Heart right ventricle (tissue), 16 donors: Measurements from ENCODE around the gene C2CD2. TPM values are rescaled to one million over a fixed set of nuclear protein-coding genes. Genes with fewer than 3 reads are reported as not detected.

ENCODE experiments used
- ATAC-seq, 8 donors: fragments of 200-7000 bp; cut with Tn5 transposase; one replicate each; pipeline ENCODE4 v1.9.1; 2020; ENCODE audit warnings: mild to moderate bottlenecking in 8 of 8, moderate library complexity in 8 of 8, moderate number of reproducible peaks in 1 of 8
- DNase-seq, 2 donors: peaks; one replicate each; pipeline ENCODE4 v3.0.0-alpha.2; 2020
- H3K27ac ChIP-seq, 10 donors: fragments of 200-600 bp; sonication (generic) in 2 of 10; one replicate each; pipeline versions ENCODE4 v1.5.0 to v1.8.0; 2020 to 2022; ENCODE audit warnings: mild to moderate bottlenecking in 3 of 10
- H3K27me3 ChIP-seq, 7 donors: fragments of 200-600 bp; one replicate each; pipeline ENCODE4 v1.8.0; 2021 to 2022; ENCODE audit warnings: mild to moderate bottlenecking in 2 of 7
- H3K36me3 ChIP-seq, 9 donors: fragments of 200-600 bp; sonication (generic) in 1 of 9; one replicate each; pipeline versions ENCODE4 v1.5.0 to v1.8.0; 2020 to 2022; ENCODE audit warnings: mild to moderate bottlenecking in 2 of 9
- H3K4me1 ChIP-seq, 9 donors: fragments of 200-600 bp; sonication (generic) in 1 of 9; one replicate each; pipeline versions ENCODE4 v1.5.0 to v1.8.0; 2020 to 2022; ENCODE audit warnings: mild to moderate bottlenecking in 4 of 9
- H3K4me3 ChIP-seq, 10 donors: fragments of 200-600 bp; sonication (generic) in 2 of 10; one replicate each; pipeline versions ENCODE4 v1.5.0 to v1.8.0; 2020 to 2022; ENCODE audit warnings: mild to moderate bottlenecking in 7 of 10, moderate library complexity in 2 of 10
- H3K9me3 ChIP-seq, 11 donors: fragments of 200-600 bp in 10 of 11; sonication (generic) in 2 of 11; one replicate each; pipeline versions ENCODE4 v1.5.0 to v1.8.0; 2013 to 2022; ENCODE audit warnings: mild to moderate bottlenecking in 2 of 11, control low read depth in 1 of 11, moderate library complexity in 1 of 11
- CTCF ChIP-seq, 9 donors: fragments of 200-600 bp; sonication (generic) in 2 of 9; IDR thresholded peaks; one replicate each; pipeline versions ENCODE4 v1.5.0 to v1.8.0; 2021 to 2022; ENCODE audit warnings: antibody characterized with exemption in 9 of 9, mild to moderate bottlenecking in 5 of 9, moderate library complexity in 1 of 9
- WGBS, 2 donors: extraction: QIAGEN DNeasy Blood & Tissue Kit; methylation state at CpG; one replicate each; pipeline ENCODE4 v1.1.7; 2013; ENCODE audit warnings: inconsistent platforms in 1 of 2; 5-methylcytosine and 5-hydroxymethylcytosine counted together
- intact Hi-C, 10 donors: fragments of 100-400 bp; cut with DNase I; formaldehyde crosslinking; loops; one replicate each; pipeline versions ENCODE4 v1.11.1 to v1.14.2; 2022
- polyA plus RNA-seq, 2 donors: library from polyadenylated mRNA; stranded (reverse); fragments of 200-250 nt; gene quantifications; one replicate each; pipeline ENCODE4 v1.2.3, GENCODE V29; 2013
- total RNA-seq, 10 donors: library from RNA; stranded (reverse); fragmentation: NEBNext Ultra II Directional in 3 of 10; extraction: Animal tissue kit (Norgen Biotek cat#: 25700) in 3 of 10; gene quantifications; one replicate each; pipeline versions ENCODE4 v1.2.1 to v1.2.4, GENCODE V29; 2021 to 2023
- donor health status: Arrhythmogenic right ventricular cardiomyopathy.
- donor health status: ischemic (EF 13 %, LVEDD 7.1; RV severe dilation, severe dysfunction).
- donor health status: healthy with polysubstance abuse.
- donor health status: DM: no; HTN: yes; CAD: no.
- donor health status: DM: no; HTN: no; CAD: no.
- donor health status: ischemic (EF 25% LVEDD 6.9; RV normal size, moderate dysfunction).
- donor health status: ischemic (EF 25% LVEDD 5.7; RV mildly dilated, moderate dysfunction).
- donor health status: healthy.
- donor health status: DM: yes; HTN: yes; CAD: no.
- donor health status: Ischemic cardiomyopathy.
- donor health status: ischemic (EF 35%, LVEDD 5.7; RV mildly dilated, moderate dysfunction).
- donor health status: nonischemic (EF 11% LVEDD 7.7; RV severe dilation, severe dysfunction).
- donor health status: DM: yes; HTN: yes; CAD: no.
- donor health status: PGD.
- donor health status: ischemic (EF 29% LVEDD 5.4; RV normal size, mild dysfunction).
- donor health status: nonischemic (EF 23%, LVEDD 6.1; RV moderate dilation, normal function).

Gene C2CD2
- total and polyA plus RNA-seq, 12 donors, result 4.5 to 11.1 (median 6.6) TPM

- intact Hi-C loops, result no loop called here
- H3K27me3 ChIP-seq, result peaks cover 0 to 3% (median 0%) of the 10 kb centered on the region in 7 donors
- no peaks in the 10 kb centered on the region for H3K4me1 ChIP-seq
- WGBS, 2 donors, result 85 to 86% methylated on average over 4 of the region's 4 CpGs
- H3K36me3 ChIP-seq, result no peaks in the 10 kb centered on the region
- DNase-seq, result no peak
- TF ChIP-seq CTCF (IDR thresholded peaks at IDR 0.05), result no peak
- H3K4me3 ChIP-seq, result no peak overlapping the region
- ATAC-seq, result no peak
- H3K27ac ChIP-seq, result no peak overlapping the region
- H3K9me3 ChIP-seq, result no peaks in the 10 kb centered on the region
Measured at GRCh38 chr21:41967708-41968107, 13.9 kb upstream of the C2CD2 start.

GRCh38 chr21:41966872-41967621 lies 13.2 kb upstream of the C2CD2 start:
- Histone ChIP-seq H3K9me3 (no peaks in the 10 kb centered on the region), H3K36me3 (no peaks in the 10 kb centered on the region), H3K4me1 (no peaks in the 10 kb centered on the region), H3K27ac (no peak overlapping the region), H3K27me3 (peaks cover 0 to 7% (median 0%) of the 10 kb centered on the region in 7 donors), H3K4me3 (no peak overlapping the region)
- TF ChIP-seq CTCF (IDR thresholded peaks at IDR 0.05), result no peak
- no peak for ATAC-seq
- no peak for DNase-seq
- 91 to 92% methylated on average over 10 of the region's 10 CpGs for WGBS, 2 donors
- intact Hi-C loops, result no loop called here

- Histone ChIP-seq H3K4me3 (no peak overlapping the region), H3K36me3 (no peaks in the 10 kb centered on the region), H3K27ac (no peak overlapping the region), H3K4me1 (peaks cover 0 to 8% (median 0%) of the 10 kb centered on the region in 9 donors), H3K9me3 (no peaks in the 10 kb centered on the region), H3K27me3 (peaks cover 0 to 7% (median 0%) of the 10 kb centered on the region in 7 donors)
- no peak for DNase-seq
- intact Hi-C loops, result no loop called here
- 86 to 91% methylated on average over 11 of the region's 11 CpGs for WGBS, 2 donors
- no peak for TF ChIP-seq CTCF (IDR thresholded peaks at IDR 0.05)
- ATAC-seq, result no peak
Measured at GRCh38 chr21:41966041-41966833, 12.4 kb upstream of the C2CD2 start.

- peaks cover 0 to 7% (median 0%) of the 10 kb centered on the region in 7 donors for H3K27me3 ChIP-seq
- no peaks in the 10 kb centered on the region for H3K9me3 ChIP-seq
- 89 to 94% methylated on average over 10 of the region's 10 CpGs for WGBS, 2 donors
- H3K4me3 ChIP-seq, result no peak overlapping the region
- DNase-seq (no peak), ATAC-seq (no peak)
- intact Hi-C loops, result no loop called here
- no peak overlapping the region for H3K27ac ChIP-seq
- H3K4me1 ChIP-seq, result peaks cover 0 to 10% (median 0%) of the 10 kb centered on the region in 9 donors
- no peak for TF ChIP-seq CTCF (IDR thresholded peaks at IDR 0.05)
- no peaks in the 10 kb centered on the region for H3K36me3 ChIP-seq
Measured at GRCh38 chr21:41965461-41966013, 11.7 kb upstream of the C2CD2 start.
